Ishikawa (cell line): ENCODE measurements around the gene FBLIM1.

ENCODE experiments used
- CREB1 ChIP-seq: IDR thresholded peaks from 2 replicates; pipeline ENCODE4 v1.6.1; 2012; ENCODE audit warnings: low read depth
- REST ChIP-seq: IDR thresholded peaks from 2 replicates; pipeline ENCODE4 v1.6.1; 2012; ENCODE audit warnings: low read depth, mild to moderate bottlenecking
- TAF1 ChIP-seq: IDR thresholded peaks from 2 replicates; pipeline ENCODE4 v1.6.1; 2012; ENCODE audit warnings: low read depth, mild to moderate bottlenecking
- TEAD4 ChIP-seq: IDR thresholded peaks from 2 replicates; pipeline ENCODE4 v1.6.1; 2012
- ZBTB7A ChIP-seq: IDR thresholded peaks from 2 replicates; pipeline ENCODE4 v1.6.1; 2012; ENCODE audit warnings: low read depth
- TF ChIP-seq, protein P1 (sequence below): IDR thresholded peaks from 2 replicates; pipeline ENCODE4 v1.6.1; 2012

GRCh38 chr1:15747378-15747777, 11.2 kb upstream of the FBLIM1 start:
- TF ChIP-seq, protein P1, sequence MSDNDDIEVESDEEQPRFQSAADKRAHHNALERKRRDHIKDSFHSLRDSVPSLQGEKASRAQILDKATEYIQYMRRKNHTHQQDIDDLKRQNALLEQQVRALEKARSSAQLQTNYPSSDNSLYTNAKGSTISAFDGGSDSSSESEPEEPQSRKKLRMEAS, result no peak
- TF ChIP-seq ZBTB7A (no peak), REST (no peak), TAF1 (no peak), CREB1 (no peak), TEAD4 (no peak)
